HEK293 (cell line): ENCODE measurements around the gene PHRF1.

Source experiments
- CTCF ChIA-PET: fragments of 350-600 bp; formaldehyde crosslinking; extraction: SDS; loops from one replicate; lab custom pipeline; 2021; ENCODE audit warnings: antibody characterized with exemption; lab: Yijun Ruan, JAX
- POLR2A ChIA-PET: fragments of 300-600 bp; formaldehyde crosslinking; extraction: SDS; loops from one replicate; lab custom pipeline; 2020; ENCODE audit warnings: antibody characterized with exemption, inconsistent platforms; lab: Yijun Ruan, JAX
- H3K27ac ChIP-seq: fragments of 200-500 bp; sonication (Bioruptor generic); 2 replicates; pipeline ENCODE4 v1.5.1; 2014; ENCODE audit warnings: low read depth, low read length, control low read depth, inconsistent platforms; ENCODE audit errors: extremely low read depth
- H3K36me3 ChIP-seq, 2 experiments: fragments of 200-500 bp in 1 of 2; sonication (Bioruptor generic) in 1 of 2; 1 replicate in 1 of 2; 2 replicates in 1 of 2; pipeline ENCODE4 v1.5.1; 2014 to 2017; ENCODE audit warnings: inconsistent platforms in 2 of 2, low read length in 2 of 2; ENCODE audit not compliant: control insufficient read depth in 2 of 2, insufficient read depth in 1 of 2
- H3K4me1 ChIP-seq: fragments of 200-500 bp; sonication (Bioruptor generic); 2 replicates; pipeline ENCODE4 v1.5.1; 2014; ENCODE audit warnings: mild to moderate bottlenecking, low read length, inconsistent platforms; ENCODE audit not compliant: control insufficient read depth, insufficient read depth
- H3K4me3 ChIP-seq: 2 replicates; pipeline ENCODE4 v1.5.1; 2011; ENCODE audit warnings: low read depth, mild to moderate bottlenecking, control low read depth, low read length, moderate library complexity
- H3K9me3 ChIP-seq: fragments of 200-500 bp; sonication (Bioruptor generic); 2 replicates; pipeline ENCODE4 v1.5.1; 2014; ENCODE audit warnings: low read depth, low read length, inconsistent platforms; ENCODE audit not compliant: control insufficient read depth, insufficient read depth
- BCL6B ChIP-seq: fragments of 450-650 bp; formaldehyde crosslinking; IDR thresholded peaks from 2 replicates; pipeline ENCODE4 v1.5.1; 2017; ENCODE audit warnings: missing biosample characterization, missing genetic modification characterization
- HOXA7 ChIP-seq: sonication (generic); formaldehyde crosslinking; IDR thresholded peaks from 2 replicates; pipeline ENCODE4 v1.8.1; 2022; ENCODE audit warnings: missing genetic modification reagents, borderline replicate concordance
- PRDM10 ChIP-seq: fragments of 450-650 bp; formaldehyde crosslinking; IDR thresholded peaks from 2 replicates; pipeline ENCODE4 v1.5.1; 2016; ENCODE audit warnings: missing biosample characterization, missing genetic modification characterization
- PRDM2 ChIP-seq: fragments of 450-650 bp; formaldehyde crosslinking; IDR thresholded peaks from 2 replicates; pipeline ENCODE4 v1.5.1; 2016; ENCODE audit warnings: missing biosample characterization, missing genetic modification characterization, borderline replicate concordance
- SETDB1 ChIP-seq: IDR thresholded peaks from one replicate; pipeline ENCODE4 v1.6.1; 2017; ENCODE audit warnings: mild to moderate bottlenecking, low read length, moderate library complexity, mixed read lengths; ENCODE audit not compliant: insufficient read length
- ZNF350 ChIP-seq: fragments of 450-650 bp; formaldehyde crosslinking; IDR thresholded peaks from 2 replicates; pipeline ENCODE4 v1.5.0; 2017; ENCODE audit warnings: missing biosample characterization, mild to moderate bottlenecking, missing genetic modification characterization
- ZNF518A ChIP-seq: fragments of 450-650 bp; formaldehyde crosslinking; conservative IDR thresholded peaks from 2 replicates; pipeline ENCODE4 v1.5.1; 2016; ENCODE audit warnings: low read depth, missing biosample characterization, missing genetic modification characterization
- ZNF76 ChIP-seq: fragments of 450-650 bp; formaldehyde crosslinking; IDR thresholded peaks from 2 replicates; pipeline ENCODE4; 2016; ENCODE audit warnings: low read depth, missing biosample characterization, missing genetic modification characterization, borderline replicate concordance
- ZNF830 ChIP-seq: fragments of 450-650 bp; IDR thresholded peaks from 2 replicates; pipeline ENCODE4 v1.5.0; 2018; ENCODE audit warnings: missing biosample characterization, missing genetic modification characterization, low read depth, mild to moderate bottlenecking, moderate library complexity

PHRF1 gene

GRCh38 chr11:626475-627307 lies 50.4 kb downstream of the PHRF1 start, which contains the start of gene SCT (continued):
- TF ChIP-seq BCL6B (no peak), HOXA7 (no peak)

- H3K4me3 ChIP-seq = no peak overlapping the region
- H3K36me3 ChIP-seq = peaks cover 0 to 3% of the 10 kb centered on the region in 2 experiments; a peak in 2 of 3 replicates
- H3K9me3 ChIP-seq = no peaks in the 10 kb centered on the region
- ChIA-PET POLR2A (no interaction called here), CTCF (no interaction called here)
- H3K27ac ChIP-seq = no peak overlapping the region
- TF ChIP-seq ZNF350 (tag by site-specific recombination) (no peak), ZNF518A (tag by site-specific recombination) (no peak), PRDM2 (tag by site-specific recombination) (no peak)
- no peaks in the 10 kb centered on the region for H3K4me1 ChIP-seq
Observed at GRCh38 chr11:627308-627576, 51.0 kb downstream of the PHRF1 start.

GRCh38 chr11:628056-628455 lies 51.8 kb downstream of the PHRF1 start:
- H3K9me3 ChIP-seq = no peaks in the 10 kb centered on the region
- H3K4me3 ChIP-seq = no peak overlapping the region
- CTCF ChIA-PET = no interaction called here
- H3K4me1 ChIP-seq = no peaks in the 10 kb centered on the region
- no peak overlapping the region for H3K27ac ChIP-seq
- no peaks in the 10 kb centered on the region; a peak in 1 of 3 replicates for H3K36me3 ChIP-seq
- TF ChIP-seq PRDM10 (tag by site-specific recombination) = no peak
- TF ChIP-seq ZNF76 = no peak
- TF ChIP-seq ZNF830 (tag by site-specific recombination) = no peak
- peak; percentile 22 for TF ChIP-seq SETDB1
- POLR2A ChIA-PET = no interaction called here
